ENCODE results near the gene NRSN1. TPM values are rescaled to one million over a fixed set of nuclear protein-coding genes. Genes with fewer than 3 reads are reported as not detected.
"Not testable (repeated sequence)": the region's sequence is repeated elsewhere in the genome, so short reads cannot be mapped to it uniquely, and the experiment has no call there.

Gene NRSN1
- total RNA-seq, 1 experiment from 2014 or later: 0.30 TPM

DNA sequence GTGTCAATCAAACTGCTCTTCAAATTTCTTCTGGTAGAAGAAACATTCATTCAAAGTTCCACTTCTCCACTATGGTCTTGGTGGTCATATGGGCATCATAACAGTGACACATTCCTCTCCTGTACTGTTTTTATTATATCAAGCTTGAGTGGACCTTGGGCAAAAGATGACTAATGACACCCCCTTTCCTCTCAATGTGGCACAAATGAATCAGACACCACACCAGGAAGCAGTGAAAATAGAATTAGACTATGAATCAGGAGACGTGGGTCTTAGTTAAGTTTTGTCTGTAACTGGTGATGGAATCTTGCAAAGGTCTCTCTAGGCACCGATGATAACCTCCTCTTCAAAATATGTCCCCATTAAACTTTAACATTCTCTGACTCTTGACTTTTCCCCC, 9.0 kb upstream of the NRSN1 start:
- Histone ChIP-seq H3K9ac (ENCODE audit: low read length) (no peak overlapping the region), H3K79me2 (ENCODE audit: low read length) (no peaks in the 10 kb centered on the region), H3K4me1 (ENCODE audit: low read length) (no peaks in the 10 kb centered on the region), H4K20me1 (ENCODE audit: insufficient read depth, low read depth, low read length) (no peaks in the 10 kb centered on the region), H2AFZ (ENCODE audit: low read length) (no peak overlapping the region), H3K36me3 (ENCODE audit: insufficient read depth, low read length) (no peaks in the 10 kb centered on the region), H3K9me3 (ENCODE audit: low read length) (no peaks in the 10 kb centered on the region), H3K4me2 (ENCODE audit: low read depth, low read length, poor library complexity, severe bottlenecking) (no peak overlapping the region), H3K4me3 (ENCODE audit: low read length) (no peak overlapping the region), H3K27ac (ENCODE audit: low read length) (no peak overlapping the region), H3K9me2 (replicated peaks; ENCODE audit: insufficient read depth, low read length) (no peaks in the 10 kb centered on the region), H3K27me3 (ENCODE audit: low read length) (no peaks in the 10 kb centered on the region)
- no peak for DNase-seq

DNA sequence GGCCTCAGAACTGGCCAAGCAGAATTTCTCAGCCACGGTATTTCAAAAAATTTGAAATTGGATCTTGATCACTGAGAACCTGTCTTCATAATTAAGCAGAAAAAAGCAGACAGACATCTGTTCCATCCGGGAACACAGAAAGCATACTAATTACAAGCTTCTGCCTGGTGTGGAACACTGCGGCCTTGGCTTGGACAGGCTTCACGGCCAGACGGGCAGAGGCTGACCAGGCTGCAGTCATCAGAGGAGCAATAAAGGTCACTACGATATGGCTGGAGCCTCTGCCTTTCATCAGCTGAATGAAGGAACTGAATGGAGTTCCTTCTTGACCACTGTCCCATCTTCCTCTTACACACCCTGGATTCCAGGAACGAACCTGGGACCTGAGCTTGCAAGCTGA, 3.9 kb upstream of the NRSN1 start:
- Histone ChIP-seq H3K9me3 (ENCODE audit: low read length) (no peaks in the 10 kb centered on the region), H3K9ac (ENCODE audit: low read length) (no peak overlapping the region), H3K27ac (ENCODE audit: low read length) (no peak overlapping the region), H2AFZ (ENCODE audit: low read length) (no peak overlapping the region), H3K9me2 (replicated peaks; ENCODE audit: insufficient read depth, low read length) (no peaks in the 10 kb centered on the region), H3K27me3 (ENCODE audit: low read length) (no peaks in the 10 kb centered on the region), H3K4me2 (ENCODE audit: low read depth, low read length, poor library complexity, severe bottlenecking) (no peak overlapping the region), H3K36me3 (ENCODE audit: insufficient read depth, low read length) (no peaks in the 10 kb centered on the region), H4K20me1 (ENCODE audit: insufficient read depth, low read depth, low read length) (no peaks in the 10 kb centered on the region), H3K79me2 (ENCODE audit: low read length) (no peaks in the 10 kb centered on the region), H3K4me3 (ENCODE audit: low read length) (no peak overlapping the region), H3K4me1 (ENCODE audit: low read length) (no peaks in the 10 kb centered on the region)
- DNase-seq: no peak

DNA sequence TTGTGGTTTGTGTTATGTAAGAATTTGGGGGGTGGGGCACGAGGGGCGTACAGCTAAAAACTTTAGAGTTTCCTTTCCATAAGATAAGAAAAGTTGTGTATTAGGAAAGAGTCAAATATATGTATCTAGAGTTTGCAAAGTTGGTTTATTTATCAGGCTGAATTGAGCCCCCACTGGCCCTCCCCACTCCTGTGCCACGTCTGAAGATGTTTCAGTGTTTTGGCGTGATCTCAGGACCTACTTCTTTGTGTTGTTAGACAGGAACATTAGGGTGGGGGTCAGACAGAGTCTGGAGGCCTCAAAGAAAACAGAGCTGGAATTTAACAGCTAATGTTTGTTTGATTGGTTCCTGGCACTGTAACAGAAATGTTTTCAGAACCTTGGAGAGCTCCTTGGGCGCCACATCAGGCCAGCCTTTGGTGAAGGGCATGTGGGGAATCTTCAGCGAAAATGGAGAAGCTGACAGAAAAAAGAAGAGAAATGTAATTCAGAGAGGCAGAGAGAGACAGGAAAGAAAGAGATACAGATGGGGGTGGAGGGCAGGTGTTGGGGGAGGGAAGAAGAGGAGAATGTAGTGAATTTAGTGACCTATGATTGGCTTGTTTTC, 674 bp downstream of the NRSN1 start:
- Histone ChIP-seq H3K27ac (ENCODE audit: low read length) (no peak overlapping the region), H3K4me1 (ENCODE audit: low read length) (no peaks in the 10 kb centered on the region), H3K4me3 (ENCODE audit: low read length) (no peak overlapping the region), H3K9ac (ENCODE audit: low read length) (no peak overlapping the region), H3K4me2 (ENCODE audit: low read depth, low read length, poor library complexity, severe bottlenecking) (no peak overlapping the region), H2AFZ (ENCODE audit: low read length) (no peak overlapping the region), H3K9me2 (replicated peaks; ENCODE audit: insufficient read depth, low read length) (no peaks in the 10 kb centered on the region), H4K20me1 (ENCODE audit: insufficient read depth, low read depth, low read length) (no peaks in the 10 kb centered on the region), H3K9me3 (ENCODE audit: low read length) (no peaks in the 10 kb centered on the region), H3K79me2 (ENCODE audit: low read length) (no peaks in the 10 kb centered on the region), H3K36me3 (ENCODE audit: insufficient read depth, low read length) (no peaks in the 10 kb centered on the region), H3K27me3 (ENCODE audit: low read length) (no peaks in the 10 kb centered on the region)
- peak; percentile 86 for DNase-seq

DNA sequence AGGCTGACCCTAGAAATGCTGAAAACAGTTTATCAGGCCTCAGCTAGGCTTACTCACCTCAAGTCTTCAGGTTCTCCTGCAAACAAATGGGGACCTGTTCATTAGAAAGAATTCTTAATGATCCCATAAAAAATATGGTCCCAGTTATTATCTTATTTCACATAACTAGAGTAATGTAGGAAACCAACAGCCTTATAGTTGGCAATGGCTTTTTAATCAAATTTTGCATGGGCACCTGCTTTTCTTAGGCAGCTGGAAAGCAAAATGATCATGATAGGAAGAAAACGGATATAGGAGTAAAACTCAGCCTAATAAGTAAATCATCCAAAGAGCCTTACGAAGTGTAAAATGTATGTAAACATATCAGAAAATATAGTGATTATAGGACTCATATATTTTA, 1.3 kb downstream of the NRSN1 start:
- H3K4me3 ChIP-seq (ENCODE audit: low read length): no peak overlapping the region
- no peak overlapping the region for H3K27ac ChIP-seq (ENCODE audit: low read length)
- no peaks in the 10 kb centered on the region for H4K20me1 ChIP-seq (ENCODE audit: insufficient read depth, low read depth, low read length)
- H3K4me2 ChIP-seq (ENCODE audit: low read depth, low read length, poor library complexity, severe bottlenecking): no peak overlapping the region
- H3K79me2 ChIP-seq (ENCODE audit: low read length): no peaks in the 10 kb centered on the region
- H3K27me3 ChIP-seq (ENCODE audit: low read length): no peaks in the 10 kb centered on the region
- no peaks in the 10 kb centered on the region for H3K9me2 ChIP-seq (replicated peaks; ENCODE audit: insufficient read depth, low read length)
- H3K9me3 ChIP-seq (ENCODE audit: low read length): no peaks in the 10 kb centered on the region
- no peak overlapping the region for H3K9ac ChIP-seq (ENCODE audit: low read length)
- no peak for DNase-seq
- H3K36me3 ChIP-seq (ENCODE audit: insufficient read depth, low read length): no peaks in the 10 kb centered on the region
- no peak overlapping the region for H2AFZ ChIP-seq (ENCODE audit: low read length)
- H3K4me1 ChIP-seq (ENCODE audit: low read length): no peaks in the 10 kb centered on the region

DNA sequence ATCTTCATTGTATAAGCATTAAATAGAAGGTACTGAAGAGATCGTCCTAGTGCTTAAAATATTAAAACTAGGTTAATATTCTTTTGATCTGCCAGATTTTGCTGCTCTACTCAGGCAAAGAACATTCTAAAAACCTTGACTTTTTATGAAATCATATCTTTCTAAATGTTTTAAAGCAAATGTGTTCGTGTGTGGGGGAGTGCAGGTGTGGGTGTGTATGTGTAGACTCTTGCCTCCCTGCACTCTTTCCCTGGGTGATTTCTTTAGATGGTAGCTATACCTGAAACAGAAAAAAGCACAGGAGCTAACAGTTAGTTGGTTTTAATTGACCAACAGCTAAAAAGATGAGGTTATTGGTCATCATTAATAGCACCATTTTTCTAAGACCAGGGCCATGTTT, 5.7 kb downstream of the NRSN1 start:
- no peak overlapping the region for H3K4me3 ChIP-seq (ENCODE audit: low read length)
- no peaks in the 10 kb centered on the region for H3K9me3 ChIP-seq (ENCODE audit: low read length)
- no peaks in the 10 kb centered on the region for H4K20me1 ChIP-seq (ENCODE audit: insufficient read depth, low read depth, low read length)
- no peaks in the 10 kb centered on the region for H3K36me3 ChIP-seq (ENCODE audit: insufficient read depth, low read length)
- no peak overlapping the region for H3K27ac ChIP-seq (ENCODE audit: low read length)
- H3K79me2 ChIP-seq (ENCODE audit: low read length): no peaks in the 10 kb centered on the region
- no peak overlapping the region for H3K9ac ChIP-seq (ENCODE audit: low read length)
- H3K4me2 ChIP-seq (ENCODE audit: low read depth, low read length, poor library complexity, severe bottlenecking): no peak overlapping the region
- no peaks in the 10 kb centered on the region for H3K4me1 ChIP-seq (ENCODE audit: low read length)
- H2AFZ ChIP-seq (ENCODE audit: low read length): no peak overlapping the region
- no peak for DNase-seq
- no peaks in the 10 kb centered on the region for H3K27me3 ChIP-seq (ENCODE audit: low read length)
- H3K9me2 ChIP-seq (replicated peaks; ENCODE audit: insufficient read depth, low read length): no peaks in the 10 kb centered on the region

DNA sequence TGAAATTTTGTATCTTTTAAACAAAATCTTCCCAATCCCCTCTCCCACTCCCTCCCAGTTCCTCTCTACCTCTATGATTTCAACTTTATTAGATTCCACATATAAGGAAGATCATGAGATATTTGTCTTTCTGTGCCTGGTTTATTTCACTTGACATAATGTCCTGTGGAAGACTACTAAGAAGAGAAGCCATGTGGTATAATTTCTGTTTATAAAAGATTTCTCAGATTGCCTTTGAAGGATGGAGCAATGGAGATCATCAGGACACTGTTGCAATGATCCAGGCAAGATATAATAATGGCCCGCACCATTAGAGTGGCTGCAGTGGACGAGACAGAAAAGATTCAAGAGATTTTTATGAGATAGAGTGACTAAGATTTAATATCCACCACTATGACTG, 13.1 kb downstream of the NRSN1 start:
- Histone ChIP-seq H3K9ac (ENCODE audit: low read length) (no peak overlapping the region), H3K4me2 (ENCODE audit: low read depth, low read length, poor library complexity, severe bottlenecking) (no peak overlapping the region), H3K27ac (ENCODE audit: low read length) (no peak overlapping the region), H3K9me3 (ENCODE audit: low read length) (no peaks in the 10 kb centered on the region), H3K36me3 (ENCODE audit: insufficient read depth, low read length) (no peaks in the 10 kb centered on the region), H3K4me3 (ENCODE audit: low read length) (no peak overlapping the region), H3K9me2 (replicated peaks; ENCODE audit: insufficient read depth, low read length) (no peaks in the 10 kb centered on the region), H3K4me1 (ENCODE audit: low read length) (no peaks in the 10 kb centered on the region), H2AFZ (ENCODE audit: low read length) (no peak overlapping the region), H3K27me3 (ENCODE audit: low read length) (no peaks in the 10 kb centered on the region), H4K20me1 (ENCODE audit: insufficient read depth, low read depth, low read length) (no peaks in the 10 kb centered on the region), H3K79me2 (ENCODE audit: low read length) (no peaks in the 10 kb centered on the region)
- DNase-seq: no peak

DNA sequence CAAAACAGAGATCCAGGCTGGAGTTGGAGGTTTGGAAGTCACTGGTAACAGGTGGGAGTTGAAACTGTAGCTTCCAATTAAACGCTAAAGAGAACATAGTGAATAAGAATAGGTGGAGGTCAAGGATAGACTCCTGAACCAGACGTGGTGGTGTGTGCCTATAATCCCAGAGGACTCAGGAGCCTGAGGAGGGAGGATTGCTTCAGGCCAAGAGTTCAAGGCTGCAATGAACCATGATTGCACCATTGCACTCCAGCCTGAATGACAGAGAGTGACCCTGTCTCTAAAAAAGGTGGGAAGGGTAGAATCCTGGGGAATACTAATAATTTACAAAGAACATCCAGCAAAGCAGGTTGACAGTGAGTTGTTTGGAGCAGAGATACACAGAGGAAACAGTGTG, 13.6 kb downstream of the NRSN1 start:
- Histone ChIP-seq H2AFZ (ENCODE audit: low read length) (no peak overlapping the region), H3K4me2 (ENCODE audit: low read depth, low read length, poor library complexity, severe bottlenecking) (no peak overlapping the region), H3K4me1 (ENCODE audit: low read length) (no peaks in the 10 kb centered on the region), H3K4me3 (ENCODE audit: low read length) (no peak overlapping the region), H3K27ac (ENCODE audit: low read length) (no peak overlapping the region), H3K9me3 (ENCODE audit: low read length) (no peaks in the 10 kb centered on the region), H3K9ac (ENCODE audit: low read length) (no peak overlapping the region), H3K9me2 (replicated peaks; ENCODE audit: insufficient read depth, low read length) (no peaks in the 10 kb centered on the region), H4K20me1 (ENCODE audit: insufficient read depth, low read depth, low read length) (no peaks in the 10 kb centered on the region), H3K36me3 (ENCODE audit: insufficient read depth, low read length) (no peaks in the 10 kb centered on the region), H3K27me3 (ENCODE audit: low read length) (no peaks in the 10 kb centered on the region), H3K79me2 (ENCODE audit: low read length) (no peaks in the 10 kb centered on the region)
- DNase-seq: no peak

DNA sequence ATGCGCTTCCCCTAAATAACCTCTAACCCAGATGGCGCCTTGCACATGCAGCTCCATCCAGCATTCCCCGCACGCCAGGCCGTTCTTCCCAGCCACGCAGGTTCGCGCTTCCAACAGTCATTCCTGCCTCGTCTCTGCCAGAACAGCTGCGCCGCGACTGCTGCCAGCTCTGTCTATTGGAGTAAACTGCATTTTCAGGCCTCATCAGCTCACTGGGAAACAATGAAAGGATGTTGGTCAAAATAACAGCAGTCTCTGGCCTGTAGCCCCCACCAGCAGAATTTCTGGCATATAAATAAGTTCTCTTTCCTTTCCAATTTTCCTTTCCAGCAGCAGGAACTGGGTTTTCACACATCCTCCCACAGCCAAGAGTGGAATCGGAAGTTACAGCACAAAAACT, 14.6 kb downstream of the NRSN1 start:
- H3K27ac ChIP-seq (ENCODE audit: low read length): no peak overlapping the region
- no peak for DNase-seq
- H3K27me3 ChIP-seq (ENCODE audit: low read length): no peaks in the 10 kb centered on the region
- H3K36me3 ChIP-seq (ENCODE audit: insufficient read depth, low read length): no peaks in the 10 kb centered on the region
- H3K9me2 ChIP-seq (replicated peaks; ENCODE audit: insufficient read depth, low read length): no peaks in the 10 kb centered on the region
- no peak overlapping the region for H3K4me3 ChIP-seq (ENCODE audit: low read length)
- H3K4me1 ChIP-seq (ENCODE audit: low read length): no peaks in the 10 kb centered on the region
- H3K9ac ChIP-seq (ENCODE audit: low read length): no peak overlapping the region
- no peaks in the 10 kb centered on the region for H3K9me3 ChIP-seq (ENCODE audit: low read length)
- H3K4me2 ChIP-seq (ENCODE audit: low read depth, low read length, poor library complexity, severe bottlenecking): no peak overlapping the region
- H4K20me1 ChIP-seq (ENCODE audit: insufficient read depth, low read depth, low read length): no peaks in the 10 kb centered on the region
- no peak overlapping the region for H2AFZ ChIP-seq (ENCODE audit: low read length)
- no peaks in the 10 kb centered on the region for H3K79me2 ChIP-seq (ENCODE audit: low read length)

DNA sequence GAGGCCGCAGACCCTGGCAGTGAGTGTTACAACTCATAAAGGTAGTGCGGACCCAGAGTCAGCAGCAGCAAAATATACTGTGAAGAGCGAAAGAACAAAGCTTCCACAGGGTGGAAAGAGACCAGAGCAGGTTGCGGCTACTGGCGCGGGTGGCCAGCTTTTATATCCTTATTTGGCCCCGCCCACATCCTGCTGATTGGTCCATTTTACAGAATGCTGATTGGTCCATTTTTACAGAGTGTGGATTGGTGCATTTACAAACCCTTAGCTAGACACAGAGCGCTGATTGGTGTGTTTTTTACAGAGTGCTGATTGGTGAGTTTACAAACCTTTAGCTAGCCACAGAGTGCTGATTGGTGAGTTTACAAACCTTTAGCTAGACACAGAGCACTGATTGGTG, 16.7 kb downstream of the NRSN1 start:
- not testable (repeated sequence) for H3K4me3 ChIP-seq (ENCODE audit: low read length); H3K27me3 ChIP-seq (ENCODE audit: low read length); H2AFZ ChIP-seq (ENCODE audit: low read length); H3K9me3 ChIP-seq (ENCODE audit: low read length); H3K4me1 ChIP-seq (ENCODE audit: low read length); H3K9ac ChIP-seq (ENCODE audit: low read length); H3K36me3 ChIP-seq (ENCODE audit: insufficient read depth, low read length); H3K79me2 ChIP-seq (ENCODE audit: low read length); H3K4me2 ChIP-seq (ENCODE audit: low read depth, low read length, poor library complexity, severe bottlenecking); H4K20me1 ChIP-seq (ENCODE audit: insufficient read depth, low read depth, low read length); H3K27ac ChIP-seq (ENCODE audit: low read length); H3K9me2 ChIP-seq (replicated peaks; ENCODE audit: insufficient read depth, low read length); DNase-seq

Measured in Karpas-422 (cell line).